HG03196 (cell line): Measurements from ENCODE around the gene LMO7.

Experiments
- ATAC-seq: cut with Tn5 transposase; IDR thresholded peaks from one replicate; pipeline ENCODE4 v1.9.1; 2021; ENCODE audit not compliant: unreplicated experiment

Gene LMO7

DNA sequence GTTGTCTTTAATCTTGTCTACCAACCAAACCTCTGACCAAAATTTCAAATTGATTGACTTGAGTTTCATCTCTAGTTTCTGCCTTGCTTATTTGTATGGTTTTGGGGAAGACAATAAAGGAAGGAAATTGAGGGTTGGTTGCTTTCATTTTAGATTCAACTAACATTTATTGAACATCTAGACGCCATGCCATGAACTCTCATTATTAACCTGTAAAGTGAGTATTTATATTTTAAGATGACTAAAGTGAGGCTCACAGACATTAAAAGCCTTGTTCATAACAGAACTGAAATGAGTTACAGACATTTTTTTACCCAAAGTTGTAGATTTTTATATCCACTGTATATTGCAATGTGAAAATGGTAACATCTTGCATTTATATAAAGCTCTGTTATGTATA lies 239.3 kb downstream of the LMO7 start:
- ATAC-seq = no peak

DNA sequence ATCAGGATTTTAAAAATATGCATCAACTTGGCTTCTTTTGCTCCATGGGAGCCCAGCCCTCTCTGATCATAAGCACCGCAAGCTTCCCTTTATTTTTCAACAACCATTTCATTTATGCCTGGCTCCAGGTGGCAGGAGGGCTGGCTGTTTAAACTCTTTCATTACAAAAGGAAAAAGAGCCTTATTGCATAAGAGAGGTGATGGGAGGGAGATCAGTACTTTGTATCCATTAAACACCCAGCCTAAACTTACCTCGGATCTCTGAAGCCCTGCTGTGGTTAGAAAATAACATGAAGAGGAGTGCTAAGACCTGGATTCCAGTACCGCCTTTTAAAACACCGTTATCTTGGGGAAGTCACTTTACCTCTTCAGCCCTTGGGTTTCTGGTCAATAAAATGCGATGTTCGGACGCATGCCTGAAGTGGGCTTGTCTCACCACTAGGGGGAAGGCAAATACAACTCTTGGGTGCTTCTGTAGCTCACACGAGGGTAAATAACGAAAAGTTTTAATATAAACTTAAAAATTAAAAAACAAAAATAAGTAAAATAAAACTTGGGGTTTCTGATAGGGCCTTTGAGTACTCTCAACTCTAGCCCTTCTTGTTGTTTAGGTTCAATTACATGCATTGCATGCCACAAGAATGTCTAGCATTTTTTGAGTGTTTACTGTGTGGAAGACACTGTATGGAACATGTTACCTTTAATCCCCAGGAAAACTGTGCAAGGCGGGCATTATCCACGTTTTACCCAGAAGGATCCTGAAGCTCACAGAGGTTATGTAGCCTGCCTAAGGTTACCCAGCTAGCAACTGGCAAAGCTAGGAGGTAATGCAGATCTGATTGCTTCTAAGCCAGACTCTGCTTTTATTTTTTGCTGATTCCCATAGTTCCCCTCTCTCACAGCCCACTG lies 240.3 kb downstream of the LMO7 start:
- ATAC-seq = peak; percentile 91

DNA sequence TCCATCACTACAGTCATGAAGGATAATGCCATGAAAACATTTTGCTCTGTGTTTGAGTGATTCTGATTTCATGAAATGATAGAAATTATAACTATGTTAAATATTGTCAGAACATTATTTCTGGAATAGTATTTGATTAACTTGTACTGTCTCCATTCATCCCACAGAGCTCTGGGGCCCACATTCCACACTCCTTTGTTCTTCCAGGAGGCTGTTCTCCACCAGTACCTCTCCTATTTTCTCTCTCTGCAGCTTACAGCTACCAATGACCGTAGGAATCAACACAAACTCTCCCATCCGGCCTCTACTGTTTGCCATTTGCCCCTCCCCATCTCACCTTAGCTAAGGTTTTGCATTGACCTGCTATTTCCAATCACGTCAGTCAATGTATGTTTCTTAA lies 240.9 kb downstream of the LMO7 start:
- no peak for ATAC-seq

DNA sequence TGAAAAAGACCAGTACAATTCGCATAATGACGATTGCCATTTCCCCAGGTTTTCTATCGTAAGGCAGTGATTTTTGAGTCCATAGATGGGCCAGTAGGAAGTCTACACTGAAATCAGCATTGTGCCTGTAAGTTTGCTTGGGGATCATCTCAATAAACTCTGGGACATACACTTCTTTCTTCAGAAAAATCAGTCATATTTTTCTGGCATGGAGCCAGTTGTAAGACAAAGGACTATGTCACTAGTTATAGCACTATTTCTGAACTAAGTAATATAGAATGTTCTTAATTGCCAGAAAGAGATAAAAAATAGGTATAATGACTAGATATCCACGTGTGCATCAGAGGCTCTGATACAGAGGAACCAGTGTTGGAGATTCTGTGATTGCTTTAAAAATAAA lies 243.5 kb downstream of the LMO7 start:
- ATAC-seq = no peak

DNA sequence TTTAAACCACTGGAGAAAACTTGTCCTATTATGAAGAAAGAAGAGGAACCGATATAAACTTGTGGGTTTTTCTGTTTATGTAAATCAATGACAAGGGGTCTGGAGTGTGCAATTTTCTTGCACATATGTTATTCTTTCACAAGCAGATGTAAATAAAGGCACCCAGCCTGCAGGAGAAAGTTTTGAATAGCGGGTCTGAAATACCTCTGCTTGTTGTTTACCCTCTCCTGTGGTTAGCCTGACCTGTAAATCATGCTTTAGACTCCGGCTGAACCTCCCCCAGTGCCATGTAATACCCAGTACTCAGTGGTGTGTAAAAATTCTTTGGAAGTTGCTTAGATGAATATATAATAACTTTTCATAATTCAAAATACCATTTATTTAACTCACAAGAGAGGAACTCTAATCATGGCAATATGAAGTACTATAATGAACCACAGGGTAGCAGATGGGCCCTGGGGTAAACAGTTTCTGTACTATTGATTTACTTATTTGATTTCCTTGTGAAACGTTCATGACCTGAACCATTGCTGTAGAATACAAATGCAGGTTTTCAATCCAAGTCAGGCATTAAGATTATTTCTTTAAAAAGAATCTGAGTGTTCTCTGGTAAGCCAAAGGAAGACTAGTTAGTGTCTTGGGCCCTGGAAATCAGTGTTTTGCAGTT lies 245.1 kb downstream of the LMO7 start:
- ATAC-seq = no peak

DNA sequence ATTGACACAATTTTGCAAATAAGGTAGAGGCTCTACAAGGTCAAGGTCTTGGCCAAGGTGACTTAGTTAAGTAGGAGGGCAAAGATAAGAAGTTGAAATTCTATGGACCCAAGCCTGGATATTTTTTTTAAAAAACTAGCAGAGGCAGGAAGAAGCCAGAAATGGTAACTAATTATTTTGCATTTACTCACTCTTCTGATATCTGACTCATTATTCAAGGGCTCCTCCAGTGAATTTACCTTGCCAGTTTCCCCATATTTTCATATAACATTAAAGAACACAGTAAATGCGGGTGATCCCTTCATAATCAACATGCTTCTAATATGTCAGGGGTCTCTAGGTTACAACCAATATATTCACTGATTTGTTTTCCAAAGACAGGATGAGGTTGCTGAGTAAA lies 246.1 kb downstream of the LMO7 start:
- no peak for ATAC-seq

DNA sequence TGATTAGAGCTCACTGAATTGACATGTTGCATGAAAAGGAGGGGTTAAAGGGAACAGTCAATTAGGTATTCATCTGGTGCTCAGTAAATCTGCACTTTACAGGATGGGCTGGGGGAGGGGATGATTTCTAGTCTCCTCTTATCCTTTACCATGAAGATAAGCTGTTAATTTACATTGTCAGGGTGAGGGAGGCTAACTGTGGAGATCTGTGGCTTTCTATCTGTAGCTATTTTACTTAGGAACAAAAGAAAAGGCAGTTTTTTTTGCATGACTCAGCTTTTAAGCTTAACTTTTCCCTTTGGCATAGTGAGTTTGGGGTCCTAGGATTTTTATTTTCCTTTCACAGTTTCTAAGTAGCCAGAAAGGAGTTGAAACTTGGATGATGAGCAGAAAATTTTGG lies 253.3 kb downstream of the LMO7 start:
- ATAC-seq = no peak

DNA sequence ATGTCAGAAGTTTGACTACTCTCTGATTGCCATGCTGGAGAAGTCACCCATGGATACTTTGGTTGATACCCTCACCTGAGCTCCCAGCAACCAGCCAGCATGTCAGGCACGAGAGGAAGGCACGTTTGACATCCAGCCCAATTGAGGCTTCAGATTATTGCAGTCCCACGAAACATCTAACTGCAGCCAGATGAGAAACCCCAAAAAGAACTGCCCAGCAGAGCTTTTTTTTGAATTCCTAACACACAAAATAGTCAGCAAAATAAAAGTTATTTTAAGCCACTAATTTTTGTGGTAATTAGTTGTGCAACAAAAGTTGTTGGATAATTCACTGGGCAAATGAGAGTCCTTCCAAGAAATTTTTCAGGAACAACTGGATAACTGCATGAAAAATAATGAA lies 259.0 kb downstream of the LMO7 start:
- ATAC-seq = no peak

DNA sequence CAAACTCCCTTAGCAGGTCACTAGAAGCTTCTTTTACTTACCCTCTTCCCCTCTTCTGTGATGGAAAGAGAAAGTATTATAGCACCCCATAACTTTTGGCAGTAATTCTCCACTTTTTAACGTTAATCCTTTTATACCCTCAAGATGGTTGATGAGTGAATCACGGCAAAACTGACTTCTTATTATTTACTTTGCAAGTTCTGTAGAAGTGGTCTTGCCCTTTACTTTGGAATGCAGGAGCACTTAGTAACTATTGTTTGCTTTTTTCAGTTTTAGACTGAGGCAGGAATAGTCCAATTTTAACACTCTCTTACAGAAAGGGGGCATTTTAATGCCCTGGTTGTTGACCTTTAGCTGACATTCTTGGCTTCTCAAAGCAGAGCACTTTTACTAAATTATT lies 260.1 kb downstream of the LMO7 start:
- no peak for ATAC-seq

DNA sequence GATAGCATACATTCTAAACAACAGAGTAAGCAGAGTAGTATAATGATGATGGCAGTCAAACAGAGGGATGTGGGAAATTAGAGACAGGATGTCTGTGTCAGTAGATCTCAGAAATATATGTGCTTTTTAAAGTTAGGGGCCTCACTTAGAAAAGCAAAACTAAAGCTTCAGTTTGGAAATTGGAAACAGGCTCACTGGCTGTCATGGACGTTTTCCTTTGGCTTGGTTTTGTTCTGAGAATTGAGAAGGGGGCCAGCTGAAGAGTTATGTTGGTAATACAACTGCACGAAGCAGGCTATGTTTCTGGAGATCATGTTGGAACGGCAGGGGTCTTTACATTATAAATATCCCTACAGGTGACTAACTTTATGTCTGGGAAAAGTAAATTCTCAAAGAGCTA lies 261.3 kb downstream of the LMO7 start:
- no peak for ATAC-seq

DNA sequence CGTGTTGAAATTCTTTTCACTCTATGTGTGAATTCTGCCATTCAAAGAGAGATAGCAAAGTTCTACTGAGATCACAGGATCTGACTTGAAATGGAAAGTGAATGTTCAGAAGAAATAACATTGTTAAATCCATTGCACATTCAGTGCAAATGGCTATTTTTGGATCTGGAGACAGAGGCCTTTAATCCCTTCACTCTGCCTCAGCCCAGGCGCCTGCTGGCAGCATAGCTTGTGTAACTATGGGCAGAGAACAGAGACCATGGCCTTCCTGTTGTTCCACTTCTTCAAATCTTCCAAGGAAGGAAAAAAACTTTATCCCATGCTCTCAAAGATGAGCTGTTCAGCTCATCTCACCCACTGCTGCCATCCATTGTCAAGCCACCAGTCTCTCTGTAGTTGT lies 265.4 kb downstream of the LMO7 start:
- ATAC-seq = no peak

DNA sequence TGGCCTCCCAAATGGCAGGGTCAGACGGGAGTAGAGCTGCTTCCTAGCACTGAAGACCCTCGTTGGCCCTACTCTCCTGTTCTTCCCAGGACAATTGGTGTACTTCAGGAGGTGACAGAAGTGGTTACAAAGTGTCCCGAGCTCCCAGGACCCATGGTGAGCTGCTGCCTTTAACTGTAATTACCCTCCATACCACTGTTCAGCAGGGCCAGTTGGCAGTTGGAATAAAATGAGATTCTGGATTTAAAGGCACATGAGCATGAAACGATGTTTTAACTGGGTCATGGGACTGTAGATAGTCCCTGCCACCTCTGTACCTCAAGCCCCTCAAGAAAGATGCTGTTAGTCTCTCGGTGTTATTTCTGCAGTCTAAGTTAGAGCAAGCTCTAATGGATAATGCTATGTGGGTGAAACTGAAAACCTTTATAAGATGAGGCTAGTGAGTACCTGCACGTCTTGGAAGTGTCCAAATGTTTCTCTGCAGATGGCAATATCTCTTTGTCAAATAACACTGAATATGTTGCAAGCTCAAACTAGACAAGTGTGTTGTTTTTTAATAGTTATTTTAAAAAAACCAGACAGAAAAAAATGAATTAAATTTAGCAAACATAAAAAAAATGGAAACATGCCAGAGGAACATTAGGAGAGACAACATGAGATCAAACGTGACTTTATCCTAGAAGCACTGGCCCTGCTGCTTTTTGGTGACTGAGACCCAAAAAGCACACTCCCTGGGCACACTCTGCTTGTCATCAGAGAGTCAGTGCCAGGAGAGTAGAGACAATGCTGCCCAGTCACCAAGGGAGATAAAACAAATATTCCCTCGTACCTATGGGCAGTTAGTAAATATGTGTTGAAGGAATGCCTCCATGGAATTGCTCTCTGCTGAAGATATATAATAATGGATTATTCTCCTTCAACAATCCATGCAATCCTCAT lies 266.3 kb downstream of the LMO7 start:
- ATAC-seq = no peak

DNA sequence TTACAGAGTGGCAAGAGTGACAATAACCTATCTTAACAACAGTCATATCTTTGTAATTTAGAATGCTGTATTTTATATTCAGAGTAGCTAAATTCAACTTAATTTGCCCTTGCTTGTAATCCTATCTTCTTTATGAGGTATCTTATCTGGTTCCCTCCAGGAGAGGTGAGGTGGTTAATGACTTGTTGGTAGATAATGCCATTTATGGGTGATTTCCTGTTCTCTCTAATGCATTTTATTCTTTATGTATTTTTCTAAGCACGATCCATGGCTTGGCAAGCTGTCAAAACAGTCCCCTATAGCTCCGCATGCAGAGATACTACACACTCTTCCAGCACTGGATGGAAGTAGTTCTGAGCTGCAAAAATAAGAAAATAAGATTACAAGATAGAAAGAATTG lies 267.9 kb downstream of the LMO7 start:
- no peak for ATAC-seq

DNA sequence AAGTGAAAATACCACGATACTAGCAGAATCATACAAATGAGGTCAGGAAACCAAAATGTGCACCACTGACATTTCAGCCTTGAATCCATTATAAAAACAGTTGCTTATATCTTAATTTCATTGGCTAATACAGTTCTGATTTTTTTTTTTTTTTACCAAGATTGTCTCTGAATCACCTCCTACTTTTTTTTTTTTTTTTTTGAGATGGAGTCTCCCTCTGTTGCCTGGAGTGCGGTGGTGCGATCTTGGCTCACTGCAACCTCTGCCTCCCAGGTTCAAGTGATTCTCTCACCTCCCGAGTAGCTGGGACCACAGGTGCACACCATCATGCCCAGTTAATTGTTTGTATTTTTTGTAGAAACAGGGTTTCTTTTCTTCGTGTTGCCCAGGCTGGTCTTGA lies 270.2 kb downstream of the LMO7 start:
- no peak for ATAC-seq

DNA sequence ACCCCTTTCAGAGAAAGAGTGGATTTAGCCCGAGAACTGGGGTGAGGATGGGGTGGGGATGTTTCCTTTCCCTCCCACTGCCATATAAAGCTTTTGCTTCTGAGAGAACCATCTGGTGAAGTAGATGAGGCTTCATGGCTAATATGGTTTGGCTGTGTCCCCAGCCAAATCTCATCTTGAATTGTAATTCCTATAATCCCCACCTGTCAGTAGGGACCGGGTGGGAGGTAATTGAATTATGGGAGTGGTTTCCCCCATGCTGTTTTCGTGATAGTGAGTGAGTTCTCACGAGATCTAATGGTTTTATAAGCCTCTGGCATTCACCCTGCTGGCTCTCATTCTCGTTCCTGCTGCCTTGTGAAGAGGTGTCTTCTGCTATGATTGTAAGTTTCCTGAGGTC lies 270.9 kb downstream of the LMO7 start:
- ATAC-seq = no peak

DNA sequence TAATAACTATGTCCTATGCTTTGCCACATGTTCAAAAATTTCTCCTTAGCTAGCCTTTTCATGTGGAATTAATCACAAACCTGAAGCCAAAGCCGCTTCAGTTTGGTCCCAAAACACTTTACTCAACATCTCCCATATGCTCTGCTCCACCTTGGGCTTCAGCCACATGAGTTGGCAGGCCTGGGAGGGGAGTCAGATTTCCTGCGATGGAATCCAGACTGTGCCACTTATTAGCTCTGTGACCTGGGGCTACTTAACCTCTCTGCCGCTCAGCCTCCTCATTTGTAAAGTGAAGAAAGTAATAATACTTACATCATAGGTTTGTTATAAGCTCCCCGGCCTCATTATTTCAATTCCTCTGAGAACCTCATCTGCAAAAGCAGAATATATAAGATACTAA lies 272.0 kb downstream of the LMO7 start:
- ATAC-seq = no peak
